Measurements from ENCODE around the gene GRM8. TPM values are rescaled to one million over a fixed set of nuclear protein-coding genes. Genes with fewer than 3 reads are reported as not detected.

The GRM8 gene
- total RNA-seq, 1 donor from 2014 or later: 7.8 TPM

DNA sequence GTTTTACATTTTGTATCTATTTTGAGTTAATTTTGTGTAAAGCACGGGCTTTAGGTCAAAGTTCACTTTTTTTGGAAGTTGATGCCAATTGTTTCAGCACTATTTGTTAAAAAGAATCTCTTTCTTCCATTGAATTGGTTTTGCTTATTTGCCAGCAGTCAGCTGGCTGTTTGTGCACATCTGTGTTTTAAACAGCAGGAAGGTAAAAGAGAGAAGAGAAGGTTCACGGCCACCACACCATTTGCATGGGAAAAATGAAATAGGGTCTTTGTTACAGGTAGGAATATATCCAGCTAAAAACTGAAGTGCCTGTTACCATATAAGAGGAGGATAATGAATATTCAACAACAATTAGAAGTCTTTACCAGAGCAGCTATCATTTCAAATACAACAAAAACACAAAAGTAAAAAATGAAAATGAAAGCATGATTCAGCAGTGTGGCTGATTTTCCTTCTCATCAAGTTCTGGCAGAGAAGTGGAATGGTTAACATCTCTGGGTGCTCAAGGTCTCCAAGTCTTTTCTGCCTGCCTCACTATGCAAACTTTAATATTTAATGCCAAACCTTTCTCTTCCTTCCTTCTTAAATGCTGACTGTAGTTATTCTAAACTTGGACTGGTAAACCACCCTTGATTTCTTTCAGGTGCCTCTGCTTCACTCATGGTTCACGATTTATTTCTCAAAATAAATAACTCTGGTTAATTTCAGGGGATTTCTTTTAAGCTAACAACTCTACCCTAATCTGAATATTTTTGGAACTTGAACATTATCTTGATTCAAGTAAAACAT lies 841.5 kb downstream of the GRM8 start:
- H3K9me3 Mint-ChIP-seq (ENCODE audit: unreplicated experiment): peaks cover 2% of the 10 kb centered on the region
- no peak overlapping the region for H3K4me3 Mint-ChIP-seq (ENCODE audit: unreplicated experiment)
- H3K27ac Mint-ChIP-seq (ENCODE audit: unreplicated experiment): no peak overlapping the region
- H3K4me1 Mint-ChIP-seq (ENCODE audit: low read depth, unreplicated experiment): no peaks in the 10 kb centered on the region
- H3K27me3 Mint-ChIP-seq (ENCODE audit: unreplicated experiment): no peaks in the 10 kb centered on the region
- H3K36me3 Mint-ChIP-seq (ENCODE audit: unreplicated experiment): no peaks in the 10 kb centered on the region
- no peak for DNase-seq
- TF ChIP-seq, protein P1, sequence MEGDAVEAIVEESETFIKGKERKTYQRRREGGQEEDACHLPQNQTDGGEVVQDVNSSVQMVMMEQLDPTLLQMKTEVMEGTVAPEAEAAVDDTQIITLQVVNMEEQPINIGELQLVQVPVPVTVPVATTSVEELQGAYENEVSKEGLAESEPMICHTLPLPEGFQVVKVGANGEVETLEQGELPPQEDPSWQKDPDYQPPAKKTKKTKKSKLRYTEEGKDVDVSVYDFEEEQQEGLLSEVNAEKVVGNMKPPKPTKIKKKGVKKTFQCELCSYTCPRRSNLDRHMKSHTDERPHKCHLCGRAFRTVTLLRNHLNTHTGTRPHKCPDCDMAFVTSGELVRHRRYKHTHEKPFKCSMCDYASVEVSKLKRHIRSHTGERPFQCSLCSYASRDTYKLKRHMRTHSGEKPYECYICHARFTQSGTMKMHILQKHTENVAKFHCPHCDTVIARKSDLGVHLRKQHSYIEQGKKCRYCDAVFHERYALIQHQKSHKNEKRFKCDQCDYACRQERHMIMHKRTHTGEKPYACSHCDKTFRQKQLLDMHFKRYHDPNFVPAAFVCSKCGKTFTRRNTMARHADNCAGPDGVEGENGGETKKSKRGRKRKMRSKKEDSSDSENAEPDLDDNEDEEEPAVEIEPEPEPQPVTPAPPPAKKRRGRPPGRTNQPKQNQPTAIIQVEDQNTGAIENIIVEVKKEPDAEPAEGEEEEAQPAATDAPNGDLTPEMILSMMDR (IDR thresholded peaks at IDR 0.05; ENCODE audit: partially characterized antibody, unreplicated experiment): no peak

DNA sequence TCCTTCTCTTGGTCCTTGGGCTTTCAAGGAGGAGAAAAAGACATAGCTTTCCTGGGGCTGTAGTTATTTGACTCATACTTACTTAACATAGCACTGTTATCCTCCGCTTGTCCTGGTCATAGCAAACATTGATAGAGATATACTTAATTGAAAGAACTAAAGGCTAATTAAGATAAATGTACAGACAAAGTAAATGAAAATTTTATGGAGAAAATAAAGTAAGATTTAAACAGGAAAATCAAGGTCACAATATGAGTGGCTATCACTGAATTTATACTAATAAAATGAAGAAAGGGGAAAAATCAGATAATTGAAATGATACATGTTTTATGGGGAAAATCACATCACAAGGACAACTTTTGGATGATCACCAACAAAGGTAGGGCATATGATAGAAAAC lies 849.7 kb downstream of the GRM8 start:
- Mint-ChIP-seq H3K36me3 (ENCODE audit: unreplicated experiment) (no peaks in the 10 kb centered on the region), H3K27ac (ENCODE audit: unreplicated experiment) (no peak overlapping the region), H3K27me3 (ENCODE audit: unreplicated experiment) (no peaks in the 10 kb centered on the region), H3K4me1 (ENCODE audit: low read depth, unreplicated experiment) (no peaks in the 10 kb centered on the region), H3K9me3 (ENCODE audit: unreplicated experiment) (no peaks in the 10 kb centered on the region), H3K4me3 (ENCODE audit: unreplicated experiment) (no peak overlapping the region)
- DNase-seq: no peak
- TF ChIP-seq, protein P1 (IDR thresholded peaks at IDR 0.05; ENCODE audit: partially characterized antibody, unreplicated experiment): no peak

DNA sequence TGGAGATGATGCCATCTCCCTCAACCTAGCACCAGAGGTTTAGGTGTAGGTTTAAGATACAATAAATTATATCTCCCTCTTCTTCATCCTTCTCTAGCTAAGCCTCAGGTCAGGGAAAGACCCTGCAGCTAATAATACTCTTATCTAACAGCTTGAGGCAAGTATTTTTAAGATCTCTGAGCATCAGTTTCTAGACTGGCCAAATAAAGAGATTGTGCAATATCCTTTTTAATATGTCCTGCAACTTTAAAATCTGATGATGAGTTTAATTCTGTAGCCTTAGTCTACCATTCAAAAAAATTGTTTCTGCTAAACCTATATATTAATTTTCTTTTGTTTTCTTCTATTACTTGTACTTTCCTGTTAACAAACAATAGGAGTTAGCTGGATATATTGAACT lies 850.8 kb downstream of the GRM8 start:
- Mint-ChIP-seq H3K4me3 (ENCODE audit: unreplicated experiment) (no peak overlapping the region), H3K36me3 (ENCODE audit: unreplicated experiment) (no peaks in the 10 kb centered on the region), H3K27ac (ENCODE audit: unreplicated experiment) (no peak overlapping the region), H3K4me1 (ENCODE audit: low read depth, unreplicated experiment) (no peaks in the 10 kb centered on the region), H3K27me3 (ENCODE audit: unreplicated experiment) (no peaks in the 10 kb centered on the region), H3K9me3 (ENCODE audit: unreplicated experiment) (no peaks in the 10 kb centered on the region)
- TF ChIP-seq, protein P1 (IDR thresholded peaks at IDR 0.05; ENCODE audit: partially characterized antibody, unreplicated experiment): no peak
- no peak for DNase-seq

DNA sequence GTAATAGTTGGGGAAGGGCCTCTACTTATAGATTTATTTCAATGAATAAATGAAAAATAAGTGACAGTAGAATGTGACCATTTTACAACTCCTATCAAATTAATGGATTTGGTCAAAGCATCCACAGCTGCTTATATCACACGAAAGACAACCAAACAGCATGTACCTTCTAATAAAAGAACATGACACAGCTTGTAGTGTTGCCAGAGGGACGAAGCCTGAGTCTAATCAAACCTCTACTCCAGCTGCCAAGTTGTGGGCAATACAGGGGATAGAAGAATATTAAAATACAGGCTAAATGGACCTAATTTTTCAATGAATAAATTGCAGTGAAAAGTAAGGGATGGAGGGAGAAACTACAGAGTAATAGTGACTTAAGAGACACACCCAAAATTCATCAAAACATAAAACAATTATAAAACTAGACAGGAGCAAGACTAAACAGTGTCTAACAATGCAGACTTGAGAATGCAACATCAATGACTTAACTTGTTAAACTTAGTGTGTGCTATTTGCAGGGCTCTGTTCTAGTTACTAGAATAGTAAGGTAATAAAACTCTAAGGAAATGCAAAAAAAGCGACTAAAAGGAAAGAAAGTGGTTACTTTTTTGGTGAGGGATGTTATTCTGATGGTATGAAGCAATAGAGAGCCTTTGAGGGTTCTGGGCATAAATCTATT lies 853.8 kb downstream of the GRM8 start:
- Mint-ChIP-seq H3K4me1 (ENCODE audit: low read depth, unreplicated experiment) (no peaks in the 10 kb centered on the region), H3K27me3 (ENCODE audit: unreplicated experiment) (no peaks in the 10 kb centered on the region), H3K36me3 (ENCODE audit: unreplicated experiment) (no peaks in the 10 kb centered on the region)

More for the DNA sequence above, 853.8 kb downstream of the GRM8 start:
- no peaks in the 10 kb centered on the region for H3K9me3 Mint-ChIP-seq (ENCODE audit: unreplicated experiment)
- TF ChIP-seq, protein P1 (IDR thresholded peaks at IDR 0.05; ENCODE audit: partially characterized antibody, unreplicated experiment): no peak
- H3K4me3 Mint-ChIP-seq (ENCODE audit: unreplicated experiment): no peak overlapping the region
- DNase-seq: no peak
- no peak overlapping the region for H3K27ac Mint-ChIP-seq (ENCODE audit: unreplicated experiment)
